Measurements from ENCODE around the gene TTC28.

DNA sequence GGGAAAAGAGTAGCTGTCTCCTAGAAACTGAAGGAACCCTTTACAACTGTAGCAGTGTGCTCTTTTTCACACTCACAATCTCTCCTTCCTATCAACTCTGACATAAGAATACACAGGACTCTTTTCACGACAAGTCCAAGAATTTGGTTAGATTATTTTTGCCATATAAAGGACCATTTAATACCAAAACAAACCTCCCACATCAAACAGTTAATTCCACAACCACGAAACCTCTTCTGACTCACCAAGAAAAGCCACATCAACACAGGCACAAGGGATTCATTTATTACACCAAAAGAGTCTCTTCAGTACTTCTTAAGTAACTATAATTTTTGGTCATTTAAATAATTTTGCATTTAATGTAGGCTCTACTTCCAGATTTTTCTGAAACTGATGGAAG is 538.0 kb downstream of the TTC28 start:
- TF ChIP-seq, protein P1, sequence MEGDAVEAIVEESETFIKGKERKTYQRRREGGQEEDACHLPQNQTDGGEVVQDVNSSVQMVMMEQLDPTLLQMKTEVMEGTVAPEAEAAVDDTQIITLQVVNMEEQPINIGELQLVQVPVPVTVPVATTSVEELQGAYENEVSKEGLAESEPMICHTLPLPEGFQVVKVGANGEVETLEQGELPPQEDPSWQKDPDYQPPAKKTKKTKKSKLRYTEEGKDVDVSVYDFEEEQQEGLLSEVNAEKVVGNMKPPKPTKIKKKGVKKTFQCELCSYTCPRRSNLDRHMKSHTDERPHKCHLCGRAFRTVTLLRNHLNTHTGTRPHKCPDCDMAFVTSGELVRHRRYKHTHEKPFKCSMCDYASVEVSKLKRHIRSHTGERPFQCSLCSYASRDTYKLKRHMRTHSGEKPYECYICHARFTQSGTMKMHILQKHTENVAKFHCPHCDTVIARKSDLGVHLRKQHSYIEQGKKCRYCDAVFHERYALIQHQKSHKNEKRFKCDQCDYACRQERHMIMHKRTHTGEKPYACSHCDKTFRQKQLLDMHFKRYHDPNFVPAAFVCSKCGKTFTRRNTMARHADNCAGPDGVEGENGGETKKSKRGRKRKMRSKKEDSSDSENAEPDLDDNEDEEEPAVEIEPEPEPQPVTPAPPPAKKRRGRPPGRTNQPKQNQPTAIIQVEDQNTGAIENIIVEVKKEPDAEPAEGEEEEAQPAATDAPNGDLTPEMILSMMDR (IDR thresholded peaks at IDR 0.05) = no peak
- no peak for TF ChIP-seq POLR2A (IDR thresholded peaks at IDR 0.05)
